Esophagus squamous epithelium (tissue), 4 donors: ENCODE data around the gene LRP5.

Source experiments
- POLR2A ChIP-seq, 4 donors: fragments of 450-650 bp; IDR thresholded peaks; one replicate each; pipeline ENCODE4 v1.6.1; 2017; ENCODE audit warnings: antibody characterized with exemption in 4 of 4, mild to moderate bottlenecking in 4 of 4, moderate library complexity in 3 of 4
- TF ChIP-seq, protein P1 (sequence below), 6 experiments: fragments of 450-650 bp in 4 of 6; fragments of 200-600 bp in 2 of 6; sonication (generic) in 2 of 6; IDR thresholded peaks; one replicate each; pipeline ENCODE4 v1.5.1; 2016 to 2019; ENCODE audit warnings: antibody characterized with exemption in 6 of 6, mild to moderate bottlenecking in 4 of 6, moderate library complexity in 4 of 6

DNA sequence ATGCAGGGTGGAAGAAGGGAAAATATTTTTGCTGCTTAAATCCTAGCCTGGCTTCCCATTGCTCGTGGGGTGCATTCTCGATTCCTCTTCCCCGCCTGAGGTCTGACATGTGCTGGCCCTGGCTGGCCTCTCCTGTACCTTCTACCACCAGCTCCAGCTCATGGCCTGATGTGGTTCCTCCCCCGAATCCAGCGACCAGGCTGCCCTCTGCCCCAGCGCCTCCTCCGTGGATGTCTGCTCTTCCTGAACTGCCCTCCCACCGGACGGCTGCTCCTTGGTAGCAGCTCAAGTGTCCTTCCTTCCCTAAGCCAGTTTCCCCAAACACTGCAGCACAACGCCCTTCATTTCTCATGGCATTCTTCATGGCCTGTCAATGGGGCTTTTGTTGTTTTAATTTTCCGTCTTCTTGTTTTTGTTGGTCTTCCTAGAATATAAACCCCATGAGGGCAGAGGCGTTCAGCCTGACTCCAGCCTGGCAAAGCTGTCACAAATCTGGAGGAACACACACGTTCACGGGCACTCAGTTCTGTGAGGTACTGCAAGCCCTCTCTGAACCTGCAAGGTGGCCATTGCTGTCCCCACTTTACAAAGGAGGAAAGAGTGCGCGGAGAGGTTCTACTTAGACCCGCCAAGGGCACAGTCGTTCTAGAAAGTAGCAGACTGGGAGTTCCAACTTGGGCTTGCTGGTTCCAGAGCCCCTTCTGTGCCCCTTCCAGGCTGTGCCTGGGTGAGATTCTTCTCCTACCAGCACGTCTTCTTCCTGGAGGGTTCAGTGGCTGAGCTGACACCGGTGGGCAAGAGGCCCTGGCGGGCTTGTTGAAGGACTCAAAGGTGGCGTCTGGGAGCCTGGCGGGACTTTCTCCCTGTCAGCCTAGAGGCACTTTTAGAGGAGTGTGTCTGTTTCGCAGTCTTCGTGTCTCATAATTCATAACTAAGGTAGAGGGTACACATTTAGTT, 953 bp upstream of the LRP5 start:
- TF ChIP-seq, protein P1, sequence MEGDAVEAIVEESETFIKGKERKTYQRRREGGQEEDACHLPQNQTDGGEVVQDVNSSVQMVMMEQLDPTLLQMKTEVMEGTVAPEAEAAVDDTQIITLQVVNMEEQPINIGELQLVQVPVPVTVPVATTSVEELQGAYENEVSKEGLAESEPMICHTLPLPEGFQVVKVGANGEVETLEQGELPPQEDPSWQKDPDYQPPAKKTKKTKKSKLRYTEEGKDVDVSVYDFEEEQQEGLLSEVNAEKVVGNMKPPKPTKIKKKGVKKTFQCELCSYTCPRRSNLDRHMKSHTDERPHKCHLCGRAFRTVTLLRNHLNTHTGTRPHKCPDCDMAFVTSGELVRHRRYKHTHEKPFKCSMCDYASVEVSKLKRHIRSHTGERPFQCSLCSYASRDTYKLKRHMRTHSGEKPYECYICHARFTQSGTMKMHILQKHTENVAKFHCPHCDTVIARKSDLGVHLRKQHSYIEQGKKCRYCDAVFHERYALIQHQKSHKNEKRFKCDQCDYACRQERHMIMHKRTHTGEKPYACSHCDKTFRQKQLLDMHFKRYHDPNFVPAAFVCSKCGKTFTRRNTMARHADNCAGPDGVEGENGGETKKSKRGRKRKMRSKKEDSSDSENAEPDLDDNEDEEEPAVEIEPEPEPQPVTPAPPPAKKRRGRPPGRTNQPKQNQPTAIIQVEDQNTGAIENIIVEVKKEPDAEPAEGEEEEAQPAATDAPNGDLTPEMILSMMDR (IDR thresholded peaks at IDR 0.05), result no peak
- TF ChIP-seq POLR2A (IDR thresholded peaks at IDR 0.05), result no peak
